HG02852 (cell line): ENCODE data around the gene UBXN6.

Experiments used
- ATAC-seq: cut with Tn5 transposase; IDR thresholded peaks from one replicate; pipeline ENCODE4 v1.9.1; 2021; ENCODE audit warnings: mild to moderate bottlenecking, moderate library complexity; ENCODE audit not compliant: unreplicated experiment

UBXN6 gene

DNA sequence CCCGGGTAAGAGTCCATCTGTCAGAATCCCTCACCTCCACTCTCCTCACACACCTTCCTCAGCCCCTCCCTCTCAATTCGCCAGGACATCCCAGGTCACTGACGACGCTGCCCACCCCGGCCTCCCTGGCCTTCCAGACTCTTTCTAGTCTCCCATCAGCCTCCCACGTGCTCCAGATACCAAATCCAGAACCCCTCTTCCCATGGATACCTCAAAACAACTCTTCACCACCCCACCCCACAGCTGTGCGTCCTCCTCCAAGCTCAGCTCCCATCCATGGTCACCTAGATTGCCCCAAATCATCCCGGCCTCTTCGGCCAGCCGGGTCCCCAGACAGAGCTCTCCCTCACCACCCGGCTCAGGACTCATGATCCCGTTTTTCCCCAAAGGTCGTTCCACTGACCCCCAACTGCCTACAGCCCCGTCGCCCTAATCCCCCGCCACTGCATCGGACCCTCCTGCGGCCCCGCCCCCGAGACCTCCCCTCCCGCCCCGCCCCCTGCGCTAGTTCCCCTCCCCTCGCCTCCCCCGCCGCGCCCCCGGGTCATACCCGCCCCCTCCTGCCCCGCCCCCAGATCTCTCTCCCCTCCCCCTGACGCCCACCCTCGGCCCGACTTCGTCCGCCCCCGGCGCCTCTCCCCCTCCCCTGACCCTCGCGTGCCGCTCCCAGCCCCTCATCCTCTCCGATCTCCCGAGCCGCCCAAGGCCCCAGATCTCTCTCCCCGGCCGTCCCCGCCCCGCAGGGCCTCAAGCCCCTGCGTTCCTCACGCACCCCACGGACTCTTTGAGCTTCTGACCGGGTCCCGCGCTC lies 546 bp downstream of the UBXN6 start:
- ATAC-seq, result peak; percentile 27

DNA sequence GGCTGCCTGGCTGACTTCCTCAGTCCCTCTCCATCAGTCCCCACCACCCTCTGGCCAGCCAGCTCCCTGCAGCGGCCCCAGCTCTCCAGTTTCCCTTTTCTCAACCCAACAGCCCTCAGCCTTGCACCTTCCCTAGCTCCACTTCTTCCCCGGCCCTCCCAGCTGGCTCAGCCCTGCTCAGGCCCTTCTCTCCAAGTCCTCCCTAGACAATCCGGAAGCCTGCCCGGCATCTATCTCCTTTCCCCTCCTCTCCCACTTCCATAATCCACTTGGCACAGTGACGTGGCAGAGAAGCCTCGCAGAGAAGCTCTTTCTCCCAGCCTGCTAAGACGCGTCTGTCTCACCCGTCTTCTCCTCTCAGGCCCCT lies 1.1 kb downstream of the UBXN6 start:
- ATAC-seq, result no peak

DNA sequence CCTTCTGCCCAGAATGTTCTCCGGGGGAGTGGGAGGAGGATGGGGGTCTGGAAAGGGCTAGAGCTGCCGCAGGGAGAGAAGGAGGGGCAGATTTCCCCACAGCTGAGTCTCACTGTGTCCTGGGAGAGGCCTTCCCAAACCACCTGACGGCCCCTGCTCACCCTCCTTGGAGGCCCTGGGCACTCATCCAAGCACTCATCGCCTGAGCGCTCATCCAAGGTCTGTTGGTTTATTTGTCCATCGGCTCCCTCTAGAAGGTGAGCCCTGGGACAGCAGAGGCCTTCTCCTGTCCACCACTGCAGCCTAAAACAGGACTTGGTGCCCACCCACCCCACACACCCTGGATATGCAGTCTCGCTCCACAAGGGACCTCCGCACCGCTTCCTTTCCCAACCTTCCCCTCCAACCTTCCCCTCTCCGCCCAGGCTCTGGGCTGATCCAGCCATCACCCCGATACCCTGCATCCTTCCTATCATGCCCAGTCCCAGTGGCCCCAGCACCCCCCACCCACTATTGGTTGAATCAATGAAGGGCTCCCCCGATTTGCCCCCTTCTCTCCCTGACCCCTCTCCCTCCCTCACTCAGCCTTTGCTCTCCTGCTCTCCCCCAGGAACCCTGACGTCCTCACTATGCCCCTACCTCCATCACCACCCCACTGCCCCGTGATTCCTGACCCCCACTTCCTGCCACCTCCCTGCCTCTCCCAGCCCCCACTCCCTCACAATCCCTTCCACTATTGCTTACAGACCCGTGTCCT lies 1.7 kb downstream of the UBXN6 start:
- ATAC-seq, result no peak

DNA sequence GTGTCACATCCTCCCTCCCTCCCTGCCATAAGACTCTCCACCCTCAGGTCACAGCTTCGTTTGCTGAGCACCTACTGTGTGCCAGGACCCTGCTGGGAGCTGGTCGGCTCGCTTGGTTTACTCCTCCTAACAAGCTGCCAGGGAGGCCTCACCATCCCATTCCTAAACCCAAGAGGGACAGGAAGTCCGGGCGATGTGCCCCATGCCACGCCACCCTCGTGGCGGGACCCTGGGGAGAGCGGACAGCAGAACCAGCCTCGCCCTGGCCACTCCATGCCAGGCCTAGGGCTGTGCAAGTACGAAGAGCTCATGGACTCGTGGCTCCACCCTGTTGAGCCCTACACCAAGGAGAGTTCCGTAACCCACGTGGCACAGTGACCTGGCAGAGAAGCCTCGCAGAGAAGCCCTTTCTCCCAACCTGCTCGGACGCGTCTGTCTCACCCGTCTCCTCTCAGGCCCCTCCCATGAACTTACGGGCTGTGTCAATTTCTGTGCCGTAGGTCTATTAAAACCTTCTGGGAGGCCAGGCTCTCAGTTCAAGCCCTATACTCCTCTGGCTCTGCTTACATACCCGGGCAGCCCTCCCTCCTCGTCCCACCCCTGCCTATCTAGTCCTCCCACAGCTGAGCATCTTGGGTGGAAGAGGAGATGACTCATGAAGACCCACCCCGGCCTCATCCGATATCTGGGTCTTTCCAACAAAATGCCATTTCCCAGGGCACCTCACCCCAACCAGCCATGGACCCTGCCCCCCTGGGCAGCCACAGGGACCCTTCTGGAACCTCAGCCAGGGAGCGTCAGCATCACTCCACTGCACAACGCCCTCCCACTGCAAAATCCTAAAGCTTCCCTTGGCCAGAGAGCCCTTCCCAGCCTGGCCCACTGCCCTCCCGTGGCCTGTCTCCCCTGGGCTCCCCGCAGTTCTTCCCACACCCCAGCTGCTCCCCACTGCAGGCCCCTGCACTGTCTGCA lies 2.6 kb downstream of the UBXN6 start:
- ATAC-seq, result no peak

DNA sequence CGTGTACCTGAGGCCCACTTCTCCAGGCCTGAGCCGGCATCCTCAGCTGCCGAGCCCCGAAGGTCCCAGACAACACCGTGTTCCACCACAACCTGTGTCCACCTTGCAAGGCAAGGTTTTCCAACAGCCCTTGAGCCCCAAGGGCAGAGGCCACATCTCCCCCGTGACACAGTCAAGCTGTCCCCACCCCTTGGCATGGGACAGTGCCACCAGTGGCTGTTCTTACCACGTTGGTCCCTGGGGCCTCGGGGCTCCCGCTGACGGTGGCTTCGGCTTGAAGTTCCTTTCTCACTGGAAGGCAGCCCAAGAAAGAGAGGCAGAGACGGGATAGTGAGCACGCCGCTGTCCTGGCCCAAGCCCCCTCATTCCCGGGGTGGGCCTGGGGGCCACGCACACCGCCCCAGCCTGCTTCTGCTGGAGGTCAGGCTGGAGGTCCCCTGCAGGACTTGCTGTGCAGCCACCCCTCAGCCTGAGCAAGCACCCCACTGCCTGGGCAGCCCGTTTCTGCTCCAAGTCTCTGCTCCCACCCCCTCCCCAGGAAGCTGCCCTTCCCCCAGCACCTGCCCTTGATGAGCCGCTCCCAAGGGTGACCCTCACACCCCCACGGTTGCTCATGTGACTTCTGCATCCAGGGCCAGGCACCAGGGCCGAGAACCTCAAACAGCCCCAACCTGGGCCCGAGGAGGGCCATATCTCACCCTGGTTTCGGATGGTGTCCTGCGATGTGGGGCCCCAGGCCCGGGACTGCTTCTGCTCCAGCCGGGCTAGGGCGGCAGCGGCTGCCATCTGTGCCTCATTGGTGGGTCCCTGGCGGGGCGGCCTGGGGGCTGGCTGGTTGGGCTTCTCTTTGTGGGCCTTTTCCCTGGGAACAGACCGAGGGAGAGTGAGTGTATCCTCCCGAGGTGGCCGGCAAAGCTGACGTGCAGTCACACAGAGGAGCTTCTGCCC lies 4.1 kb downstream of the UBXN6 start:
- ATAC-seq, result no peak

DNA sequence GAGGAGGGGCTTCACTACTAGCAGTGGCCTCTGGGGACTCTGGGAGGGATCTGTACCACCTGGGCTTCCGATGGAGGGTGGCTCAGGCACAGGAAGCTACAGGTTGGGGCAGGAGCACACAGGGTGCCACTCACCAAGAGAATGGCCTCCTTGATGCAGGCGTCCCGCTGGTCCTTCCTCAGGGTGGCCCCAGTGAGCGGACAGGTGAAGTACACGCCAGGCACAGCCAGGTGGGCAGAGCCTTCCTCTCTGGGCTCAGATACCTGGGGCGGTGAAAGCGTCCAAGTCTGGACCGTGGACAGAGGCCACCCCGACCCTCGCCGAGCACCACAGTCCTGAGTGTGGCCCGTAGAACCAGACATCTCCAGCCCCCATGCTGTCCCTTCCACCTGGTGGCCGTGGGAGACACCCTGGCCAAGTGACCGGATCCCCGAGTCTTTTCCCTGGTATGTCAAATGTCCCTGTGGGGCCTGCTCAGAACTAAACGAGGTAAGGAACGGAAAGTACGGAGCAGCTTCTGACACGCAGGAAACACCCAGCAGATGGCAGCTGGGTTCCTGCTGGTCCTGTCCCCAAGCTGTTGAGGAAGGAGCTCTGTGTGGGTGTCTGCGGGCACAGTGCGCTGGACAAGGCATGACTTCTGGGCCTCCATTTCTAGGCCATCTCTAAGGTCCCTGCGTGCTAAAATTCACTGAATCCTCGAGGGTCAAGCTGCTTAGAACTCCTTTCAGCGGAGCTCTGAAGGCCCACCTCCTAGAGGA lies 5.2 kb downstream of the UBXN6 start:
- ATAC-seq, result no peak

DNA sequence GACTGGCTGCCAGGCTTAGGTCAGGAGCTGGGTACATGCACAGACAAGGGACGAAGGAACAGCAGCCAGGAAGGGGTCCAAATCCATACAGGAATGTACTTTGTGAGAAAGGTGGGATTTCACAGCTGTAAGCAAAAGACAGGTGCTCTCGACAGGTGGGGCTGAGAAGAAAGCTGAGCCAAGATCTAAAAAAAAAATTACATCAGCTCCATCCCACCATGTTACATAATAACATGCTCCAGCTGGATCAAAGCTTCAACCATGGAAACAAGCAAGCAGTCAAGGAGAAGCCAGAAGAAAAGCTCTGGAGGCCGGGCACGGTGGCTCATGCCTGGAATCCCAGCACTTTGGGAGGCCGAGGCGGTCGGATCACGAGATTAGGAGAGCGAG lies 8.0 kb downstream of the UBXN6 start:
- no peak for ATAC-seq

DNA sequence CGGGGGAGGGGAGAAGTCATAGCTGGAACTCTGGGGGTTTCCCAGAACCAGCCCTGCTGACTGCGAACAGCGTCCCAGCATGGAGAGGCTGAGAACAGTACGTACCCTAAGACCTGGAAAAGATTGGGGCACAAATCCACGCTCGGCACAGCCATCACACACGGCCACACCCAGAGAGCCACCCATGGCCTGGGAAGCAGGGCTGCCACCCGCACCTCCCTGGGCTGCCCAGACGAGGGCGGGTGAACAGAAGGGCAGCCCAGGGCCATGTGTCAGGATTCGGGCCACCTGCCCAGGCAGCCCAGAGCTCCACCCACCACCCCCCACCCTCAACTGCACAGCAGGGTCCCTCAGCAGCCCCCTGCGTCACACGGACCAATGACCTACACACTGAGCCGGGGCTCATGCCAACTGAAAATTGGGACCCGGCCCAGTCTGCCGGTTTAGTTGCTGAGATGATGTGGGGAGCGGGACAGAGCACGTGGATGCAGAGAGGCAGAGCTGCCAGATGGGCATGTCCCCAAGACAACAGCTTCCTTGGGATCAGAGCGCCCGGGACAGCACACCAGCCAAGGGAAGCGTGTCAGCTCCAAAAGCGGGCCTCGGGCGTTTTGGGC lies 8.5 kb downstream of the UBXN6 start:
- ATAC-seq, result no peak

DNA sequence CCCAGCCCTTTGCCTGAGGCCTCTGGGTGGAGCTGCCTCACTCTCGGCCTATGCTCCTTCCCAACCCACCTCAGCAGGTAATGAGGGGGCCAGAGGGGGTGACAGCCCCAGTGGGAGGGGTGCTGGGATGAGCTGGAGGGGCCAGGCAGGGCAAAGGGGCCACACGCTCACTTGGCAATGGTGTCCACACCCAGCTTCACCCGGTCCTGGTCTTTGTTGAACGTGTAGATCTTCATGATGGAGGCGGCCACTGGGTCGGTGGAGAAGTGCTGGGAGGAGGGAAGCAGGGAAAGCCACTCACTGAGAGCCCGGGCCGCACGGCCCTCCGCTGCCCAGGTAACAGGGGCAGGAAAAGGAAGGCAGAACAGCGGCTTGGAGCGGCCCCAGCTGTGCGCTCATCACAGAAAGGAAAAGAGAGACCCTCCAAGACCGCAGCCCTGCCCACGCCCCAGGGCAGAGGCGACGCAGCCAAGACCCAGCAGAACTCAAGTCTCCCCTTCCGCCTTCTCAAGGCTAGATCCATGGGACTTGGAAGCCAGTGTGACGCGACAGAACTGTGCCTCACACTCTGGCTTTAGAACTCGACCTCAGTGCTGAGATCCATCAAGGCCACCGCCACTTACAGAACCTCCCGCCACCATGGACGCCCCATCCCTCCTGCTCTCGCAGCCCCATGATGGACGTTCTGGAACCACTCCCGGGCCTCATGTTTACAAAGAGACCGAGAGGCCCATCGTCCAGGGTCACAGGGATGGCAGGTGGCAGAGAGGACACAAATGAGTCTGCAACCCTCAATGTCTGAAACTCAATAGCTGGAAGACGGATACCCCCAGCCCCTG lies 9.2 kb downstream of the UBXN6 start:
- ATAC-seq, result no peak

DNA sequence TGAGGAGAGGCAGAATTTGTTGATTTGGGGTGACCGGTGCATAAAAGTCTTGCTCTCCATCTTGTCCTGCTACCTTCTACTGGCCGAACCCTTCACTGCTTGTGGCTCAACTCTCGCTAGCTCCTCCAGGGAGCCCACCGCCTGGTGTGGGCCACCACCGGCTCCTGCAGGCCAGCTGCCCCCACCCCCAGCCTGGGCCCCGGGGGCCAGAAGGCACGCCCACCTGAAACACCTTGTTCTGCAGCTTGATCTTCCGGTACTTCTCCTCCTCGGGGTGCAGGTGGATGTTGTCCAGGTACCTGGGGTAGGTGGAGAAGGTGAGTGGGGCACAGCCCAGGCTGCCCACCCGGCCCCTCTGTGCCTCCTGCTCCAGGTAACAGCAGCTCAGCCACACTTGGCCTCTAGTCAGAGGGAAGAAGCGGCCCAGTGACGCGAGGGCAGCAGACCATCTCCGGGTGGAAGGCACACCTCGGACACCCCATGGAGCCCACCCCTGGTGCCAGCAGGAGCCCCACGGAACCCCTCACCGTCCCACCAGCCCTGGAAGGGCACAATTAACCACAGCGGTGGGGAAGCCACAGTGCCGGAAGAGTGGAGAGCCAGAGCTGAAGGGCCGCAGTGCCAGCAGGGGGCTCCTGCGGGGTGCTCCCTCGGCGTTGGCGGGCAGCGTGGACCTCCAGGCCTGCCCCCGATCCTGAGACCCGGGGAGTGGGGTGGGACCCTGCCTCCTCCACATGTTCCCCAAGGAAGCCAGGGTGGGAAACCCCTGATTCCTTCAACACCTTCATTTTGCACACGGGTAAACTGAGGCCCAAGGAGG lies 10.1 kb downstream of the UBXN6 start:
- no peak for ATAC-seq

DNA sequence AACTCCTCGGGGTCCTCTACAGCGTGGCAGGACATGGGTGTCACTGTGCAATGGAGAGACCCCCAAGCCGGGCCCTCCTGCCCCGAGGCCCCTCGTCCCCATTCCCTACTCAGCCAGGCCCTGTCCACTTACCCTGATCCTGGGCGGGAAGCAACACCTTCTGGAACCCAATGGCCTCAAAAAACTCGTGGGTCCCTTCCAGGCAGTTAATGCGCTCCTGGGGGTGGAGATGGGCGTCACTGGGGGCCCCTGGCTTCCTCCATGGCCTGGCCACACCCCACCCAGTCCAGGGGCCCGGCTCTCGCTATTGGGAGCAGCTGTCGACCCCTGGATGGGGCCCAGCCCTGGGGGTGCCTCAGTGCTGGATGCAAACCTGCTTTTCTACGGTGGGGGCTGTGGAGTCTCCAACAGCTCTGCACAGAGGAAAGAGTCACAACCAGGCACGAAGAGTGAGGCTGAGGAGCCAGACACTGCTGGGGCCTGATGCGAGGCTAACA lies 10.8 kb downstream of the UBXN6 start:
- ATAC-seq, result no peak

DNA sequence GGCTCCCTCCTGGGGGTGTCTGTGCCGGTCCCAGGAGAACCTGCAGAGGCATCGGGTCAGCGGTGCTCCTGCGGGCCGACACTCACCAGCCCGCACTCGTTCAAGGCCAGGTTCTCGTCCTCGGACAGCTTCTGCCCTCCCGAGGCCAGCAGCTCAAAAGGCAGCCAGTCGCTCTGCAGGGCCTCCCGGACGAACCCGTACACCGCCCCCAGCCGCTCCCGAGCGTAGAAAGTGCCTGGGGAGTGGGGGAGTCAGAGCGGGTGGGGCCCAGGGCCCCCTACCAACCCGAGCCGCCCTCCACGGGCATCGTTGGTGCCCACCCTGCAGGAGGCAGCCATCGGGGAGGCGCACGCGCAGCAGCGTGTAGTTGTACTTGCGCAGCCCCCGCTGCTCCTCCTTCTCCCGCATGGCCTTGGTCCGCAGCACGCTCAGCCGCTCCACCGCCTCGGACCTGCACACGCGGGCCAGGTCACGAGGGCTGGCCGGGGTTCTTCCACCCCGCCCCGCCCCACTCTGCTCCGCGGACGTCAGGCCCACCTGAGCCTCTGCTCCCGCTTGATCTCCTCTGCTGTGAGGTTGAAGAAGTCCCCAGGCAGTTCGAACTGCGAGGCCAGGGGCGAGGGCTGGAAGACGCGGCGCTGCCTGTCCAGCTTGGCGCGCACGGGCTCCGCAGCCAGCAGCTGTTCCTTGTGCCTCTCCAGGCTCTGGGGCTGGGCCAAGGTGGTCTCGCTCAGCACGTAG lies 11.5 kb downstream of the UBXN6 start:
- ATAC-seq, result no peak

DNA sequence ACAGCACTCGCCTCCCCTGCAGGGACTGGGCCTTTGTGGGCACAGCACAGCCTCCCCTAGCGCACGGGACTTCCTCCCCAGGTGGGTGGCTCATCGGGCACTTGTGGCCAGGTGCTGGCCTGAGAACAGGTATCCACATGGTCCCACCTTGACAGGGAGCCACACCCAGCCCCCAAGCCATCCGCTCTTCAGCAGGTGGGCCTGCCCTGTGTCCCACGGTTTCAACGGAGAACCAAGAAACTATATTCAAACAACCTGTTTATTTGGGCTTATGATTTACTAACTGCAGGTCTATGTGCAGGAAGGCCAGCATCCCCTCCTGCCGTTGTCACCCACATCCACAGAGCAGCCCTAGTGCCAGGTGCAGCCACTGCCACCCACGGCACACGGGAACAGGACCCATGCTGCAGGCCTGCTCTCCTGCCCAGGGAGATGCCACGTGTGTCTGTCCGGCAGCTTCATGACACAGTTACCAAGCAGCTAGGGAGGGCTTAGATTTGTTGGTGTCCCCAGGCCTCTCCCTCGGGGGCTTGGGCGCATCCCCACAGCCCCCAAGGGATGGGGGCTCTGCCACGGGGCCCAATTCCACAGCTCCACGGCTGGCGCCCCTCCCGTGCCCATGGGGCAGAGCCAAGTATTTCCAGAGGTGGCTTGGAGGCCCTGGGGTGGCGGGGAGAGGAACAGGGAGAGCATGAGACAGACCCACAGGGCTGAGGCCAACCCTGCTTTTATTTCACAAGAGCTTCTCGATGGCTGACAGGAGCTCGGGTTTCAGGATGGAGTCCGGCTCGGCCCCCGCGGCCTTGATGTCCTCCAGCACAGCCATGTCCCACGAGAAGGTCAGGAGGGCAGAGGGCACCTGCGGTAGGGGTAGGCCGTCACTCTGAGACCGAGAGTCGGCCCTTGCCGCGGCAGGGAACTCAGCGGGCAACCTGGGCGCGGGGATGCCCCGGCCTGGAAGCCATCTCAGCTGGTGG lies 12.5 kb downstream of the UBXN6 start:
- ATAC-seq, result no peak

DNA sequence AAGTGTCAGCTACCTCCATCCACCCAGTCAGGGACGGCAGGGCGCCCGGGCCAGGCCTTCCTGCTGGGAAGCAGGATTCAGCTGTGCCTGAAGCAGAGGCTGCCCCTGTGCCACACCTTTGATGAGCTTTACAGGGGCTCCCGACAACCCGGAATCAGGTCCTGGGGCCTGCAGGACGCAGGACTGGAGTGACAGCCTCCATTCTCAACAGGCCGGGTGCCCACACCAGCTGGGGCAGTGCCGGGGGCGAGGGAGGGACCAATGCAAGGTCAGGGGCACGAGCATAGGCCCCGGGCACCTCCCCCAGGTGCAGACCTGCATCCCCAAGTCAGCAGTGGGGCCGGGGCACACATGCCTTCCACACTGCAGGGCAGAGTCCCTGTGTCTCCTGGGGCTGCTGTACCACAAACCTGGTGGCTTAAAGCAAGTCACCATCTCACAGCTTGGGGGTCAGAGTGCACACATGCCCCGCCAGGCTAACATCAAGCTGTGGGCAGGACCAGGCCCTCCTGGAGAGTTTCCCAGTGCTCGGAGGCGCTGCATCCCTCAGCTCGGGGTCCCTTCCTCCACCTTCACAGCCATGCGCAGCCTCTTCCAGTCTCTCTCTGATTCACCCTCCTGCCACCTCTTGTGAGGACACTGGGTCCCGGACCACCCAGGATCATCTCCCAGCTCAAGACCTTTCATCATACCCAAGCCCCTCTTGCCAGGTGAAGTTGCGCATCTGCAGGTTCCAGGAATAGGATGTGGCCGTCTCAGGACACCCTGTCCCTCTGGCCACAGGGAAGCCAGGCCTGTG lies 13.4 kb downstream of the UBXN6 start:
- no peak for ATAC-seq
